ENCODE measurements around the gene IGFBP3.

IGFBP3 gene

GRCh38 chr7:45923290-45923689 is 2.2 kb upstream of the IGFBP3 start:
- DNase-seq (ENCODE audit: low read depth in 2 of 2, low spot score in 1 of 2): no peak

GRCh38 chr7:45922810-45923209 is 1.7 kb upstream of the IGFBP3 start:
- DNase-seq (ENCODE audit: low read depth in 2 of 2, low spot score in 1 of 2): no peak

- DNase-seq (ENCODE audit: low read depth in 2 of 2, low spot score in 1 of 2): no peak
Measured at GRCh38 chr7:45921699-45922519, 837 bp upstream of the IGFBP3 start.

DNA sequence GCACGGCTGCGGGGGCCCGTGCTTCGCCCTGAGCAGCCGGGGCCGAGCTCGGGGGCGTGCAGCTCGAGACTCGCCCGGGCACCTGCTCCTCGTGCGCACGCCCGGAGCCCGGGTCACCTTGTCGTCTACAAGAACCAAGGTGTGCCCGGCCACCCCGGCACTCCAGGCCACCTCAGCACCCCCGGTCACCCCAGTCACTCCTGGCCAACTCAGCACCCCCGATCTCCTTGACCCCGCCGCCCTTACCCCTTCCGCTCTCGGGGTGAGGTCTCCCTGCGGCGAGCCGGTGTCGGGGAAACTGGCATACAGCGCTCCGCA is 268 bp upstream of the IGFBP3 start:
- no peak for DNase-seq (ENCODE audit: low read depth in 2 of 2, low spot score in 1 of 2)

DNA sequence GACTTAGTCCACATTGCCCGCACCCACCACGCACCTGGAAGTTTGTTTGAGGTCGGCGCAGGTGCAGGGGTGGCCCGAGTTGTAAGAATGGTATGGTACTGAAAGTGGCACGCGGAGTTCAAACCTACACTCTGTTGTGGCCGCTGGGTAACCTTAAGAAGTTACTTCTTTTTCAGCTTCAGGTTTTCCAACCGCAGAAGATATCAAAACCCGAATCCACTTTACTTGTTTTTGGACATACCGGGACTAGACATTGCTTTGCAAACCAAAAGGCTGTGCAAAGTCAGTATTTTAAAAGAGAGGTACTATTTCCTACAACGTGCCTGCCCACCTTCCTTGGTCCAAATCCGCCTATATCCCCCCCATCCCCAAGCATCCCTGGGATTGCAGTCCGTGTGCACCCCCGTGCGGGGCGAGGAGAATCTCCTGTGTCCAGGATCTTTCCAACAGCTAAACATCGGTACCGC is 1.0 kb downstream of the IGFBP3 start:
- DNase-seq (ENCODE audit: low read depth in 2 of 2, low spot score in 1 of 2): no peak

DNA sequence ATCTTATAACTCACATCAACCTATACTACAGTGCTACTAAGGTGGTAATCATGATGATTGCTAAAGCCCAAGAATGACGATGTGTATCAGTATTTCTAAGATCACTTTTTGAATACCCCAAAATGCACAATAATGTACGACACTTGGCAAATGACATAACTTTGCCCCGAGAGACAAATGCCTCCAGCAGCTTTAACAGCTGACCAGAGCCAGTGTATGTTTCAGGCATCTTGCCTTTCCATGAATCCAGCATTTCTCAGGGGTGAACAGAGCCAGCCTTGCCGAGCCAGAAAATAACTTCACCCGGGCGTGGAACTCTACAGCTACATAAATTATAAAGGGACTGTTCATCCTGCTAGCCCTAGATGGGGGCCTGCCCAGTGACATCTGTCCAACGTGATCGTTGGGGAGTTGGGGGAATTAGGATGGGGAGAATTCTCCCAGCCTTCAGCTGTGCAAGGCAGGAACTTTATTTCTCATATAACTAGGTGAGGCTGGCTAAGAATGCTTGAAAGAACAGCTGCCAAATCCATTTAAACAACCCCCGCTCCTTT is 1.8 kb downstream of the IGFBP3 start:
- no peak for DNase-seq (ENCODE audit: low read depth in 2 of 2, low spot score in 1 of 2)

- no peak for DNase-seq (ENCODE audit: low read depth in 2 of 2, low spot score in 1 of 2)
Measured at GRCh38 chr7:45918556-45918955, 2.5 kb downstream of the IGFBP3 start.

DNA sequence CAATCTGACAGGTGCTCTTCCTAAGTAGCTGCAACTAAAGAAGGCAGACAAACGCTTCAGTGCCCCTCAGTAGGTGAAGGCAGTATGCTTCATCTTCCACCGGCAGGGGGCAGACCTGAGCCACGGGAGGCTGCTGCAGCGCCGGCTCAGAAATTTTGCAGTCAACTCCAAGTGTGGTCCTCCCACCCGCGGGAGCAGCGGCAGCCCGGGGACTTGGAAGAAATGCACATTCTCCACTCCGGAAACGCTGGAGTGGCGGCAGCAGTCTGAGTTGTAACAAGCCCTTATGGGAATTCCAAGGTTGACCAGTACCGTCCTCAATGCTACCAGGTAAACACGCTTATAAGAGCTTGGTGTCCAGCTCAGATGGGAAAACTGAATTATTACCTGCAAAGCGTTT is 3.4 kb downstream of the IGFBP3 start:
- peak; percentile 34 to 48 for DNase-seq (ENCODE audit: low read depth in 2 of 2, low spot score in 1 of 2)

GRCh38 chr7:45917064-45917463 is 4.0 kb downstream of the IGFBP3 start:
- no peak for DNase-seq (ENCODE audit: low read depth in 2 of 2, low spot score in 1 of 2)

GRCh38 chr7:45915606-45916005 is 5.5 kb downstream of the IGFBP3 start:
- no peak for DNase-seq (ENCODE audit: low read depth in 2 of 2, low spot score in 1 of 2)

DNA sequence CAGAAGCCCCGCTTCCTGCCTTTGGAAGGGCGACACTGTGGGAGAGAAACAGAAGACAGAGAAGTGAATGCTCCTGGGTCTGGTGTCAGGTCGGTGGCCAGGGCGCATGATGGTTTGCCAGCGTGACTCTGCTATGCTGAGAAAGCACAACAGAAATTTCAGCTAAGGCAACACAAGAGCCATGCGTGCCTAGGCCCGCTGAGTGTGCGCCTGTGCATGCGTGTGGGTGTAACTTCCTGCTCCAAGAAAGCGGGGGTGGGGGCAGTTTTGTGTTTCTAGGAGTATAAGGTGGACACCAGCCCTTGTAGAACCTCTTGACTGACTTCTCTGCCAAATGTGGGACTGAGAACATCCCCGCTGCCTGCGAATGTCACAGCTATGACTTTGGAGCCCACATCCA is 6.2 kb downstream of the IGFBP3 start:
- no peak for DNase-seq (ENCODE audit: low read depth in 2 of 2, low spot score in 1 of 2)

DNA sequence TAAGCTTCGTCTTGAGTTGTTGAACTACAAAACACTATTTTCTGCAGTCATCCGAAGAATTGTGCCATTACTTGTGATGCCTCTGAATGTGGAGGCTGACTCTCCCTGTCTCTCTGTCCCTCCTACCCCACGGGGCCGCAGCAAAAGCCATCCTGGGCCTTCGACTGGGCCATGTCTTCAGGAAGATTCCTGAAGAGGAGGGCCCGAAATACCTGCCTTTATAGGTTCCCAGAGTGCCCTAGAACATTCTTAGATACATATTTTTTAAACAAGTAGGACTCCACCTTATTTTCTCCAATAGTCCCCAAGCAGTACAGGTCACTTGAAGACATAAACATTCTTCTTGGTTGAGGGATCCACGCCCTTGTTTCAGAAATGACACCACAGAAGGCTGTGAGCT is 8.1 kb downstream of the IGFBP3 start:
- DNase-seq (ENCODE audit: low read depth in 2 of 2, low spot score in 1 of 2): no peak

GRCh38 chr7:45911311-45911710 is 9.8 kb downstream of the IGFBP3 start:
- no peak for DNase-seq (ENCODE audit: low read depth in 2 of 2, low spot score in 1 of 2)

DNA sequence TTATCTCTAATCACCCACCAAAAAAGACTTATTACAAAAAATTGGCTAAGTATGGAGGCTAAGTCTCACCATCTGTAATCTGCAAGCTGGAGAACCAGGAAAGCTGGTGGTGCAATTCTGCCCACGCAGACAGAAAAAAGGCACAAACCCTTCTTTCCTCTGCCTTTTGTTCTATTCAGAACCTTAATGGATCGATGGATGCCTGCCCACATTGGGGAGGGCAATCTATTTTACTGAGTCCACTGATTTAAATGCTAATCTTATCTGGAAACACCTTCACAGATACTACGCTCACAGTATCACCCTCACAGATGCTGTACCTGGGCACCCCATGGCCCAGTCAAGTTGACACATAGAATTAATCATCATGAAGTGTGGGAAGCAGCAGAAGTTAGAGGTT is 10.2 kb downstream of the IGFBP3 start:
- DNase-seq (ENCODE audit: low read depth in 2 of 2, low spot score in 1 of 2): no peak

GRCh38 chr7:45909561-45909960 is 11.5 kb downstream of the IGFBP3 start:
- no peak for DNase-seq (ENCODE audit: low read depth in 2 of 2, low spot score in 1 of 2)

DNA sequence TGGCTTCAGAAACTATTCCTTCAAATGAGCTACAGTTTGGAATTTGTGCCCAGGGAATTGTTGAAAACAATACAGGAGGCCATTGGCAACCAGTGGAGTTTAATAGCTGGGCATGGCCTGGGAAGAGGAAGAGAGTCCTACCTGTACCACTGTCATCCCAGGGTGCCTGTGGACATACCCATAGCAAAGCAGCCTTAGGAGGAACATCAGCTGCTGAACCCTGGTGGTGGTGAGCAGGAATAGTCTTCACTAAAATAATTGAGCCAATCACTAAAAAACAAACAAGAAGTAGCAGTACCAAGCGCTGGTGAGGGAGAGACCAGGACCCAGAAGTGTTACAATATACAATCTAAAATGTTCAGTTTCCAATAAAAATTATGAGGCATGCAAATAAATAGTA is 18.3 kb downstream of the IGFBP3 start:
- no peak for DNase-seq (ENCODE audit: low read depth in 2 of 2, low spot score in 1 of 2)

DNA sequence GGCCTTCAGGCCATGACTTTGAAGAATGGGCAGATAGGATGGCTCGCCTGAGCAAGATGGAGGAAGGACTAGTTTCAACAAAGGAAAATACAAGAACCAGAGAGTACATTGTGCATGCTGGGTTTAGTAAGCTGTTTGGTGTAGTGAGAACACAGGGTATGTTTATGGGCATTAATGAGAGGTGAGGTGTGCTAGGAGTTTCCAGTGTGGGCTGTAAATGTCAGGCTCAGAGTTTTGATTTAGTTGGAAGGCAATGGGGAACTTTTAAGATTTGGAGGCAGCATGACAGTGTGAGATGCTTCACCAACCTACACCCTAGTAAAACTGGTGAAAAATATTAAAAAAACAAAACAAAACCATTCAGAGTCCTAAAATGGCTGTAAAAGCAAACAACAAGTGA is 19.5 kb downstream of the IGFBP3 start:
- DNase-seq (ENCODE audit: low read depth in 2 of 2, low spot score in 1 of 2): no peak

- DNase-seq (ENCODE audit: low read depth in 2 of 2, low spot score in 1 of 2): no peak
Measured at GRCh38 chr7:45898222-45898621, 22.9 kb downstream of the IGFBP3 start.

DNA sequence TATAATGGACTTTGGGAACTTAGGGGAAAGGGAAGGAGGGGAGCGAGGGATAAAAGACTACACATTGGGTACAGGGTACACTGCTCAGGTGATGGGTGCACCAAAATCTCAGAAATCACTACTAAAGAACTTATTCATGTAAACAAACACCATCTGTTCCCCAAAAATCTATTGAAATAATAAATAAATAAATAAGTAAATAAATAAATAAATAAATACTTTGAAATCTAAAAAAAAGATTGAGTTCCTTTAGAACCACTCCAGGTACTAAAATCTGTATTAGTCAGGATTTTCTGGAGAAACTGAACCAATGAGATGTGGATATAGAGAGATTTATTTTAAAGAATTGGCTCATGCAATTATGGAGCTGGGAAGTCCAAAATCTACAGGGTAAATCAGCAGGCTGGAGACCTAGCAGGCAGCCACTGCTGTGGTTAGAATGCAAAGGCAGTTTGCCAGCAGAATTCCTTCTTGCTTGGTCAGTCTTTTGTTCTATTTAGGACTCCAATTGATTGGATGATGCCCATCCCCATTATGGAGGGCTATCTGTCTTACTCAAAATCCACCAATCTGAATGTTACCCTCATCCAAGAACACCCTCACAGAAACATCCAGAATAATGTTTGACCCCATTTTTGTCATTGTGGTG is 23.9 kb downstream of the IGFBP3 start:
- DNase-seq (ENCODE audit: low read depth in 2 of 2, low spot score in 1 of 2): no peak

DNA sequence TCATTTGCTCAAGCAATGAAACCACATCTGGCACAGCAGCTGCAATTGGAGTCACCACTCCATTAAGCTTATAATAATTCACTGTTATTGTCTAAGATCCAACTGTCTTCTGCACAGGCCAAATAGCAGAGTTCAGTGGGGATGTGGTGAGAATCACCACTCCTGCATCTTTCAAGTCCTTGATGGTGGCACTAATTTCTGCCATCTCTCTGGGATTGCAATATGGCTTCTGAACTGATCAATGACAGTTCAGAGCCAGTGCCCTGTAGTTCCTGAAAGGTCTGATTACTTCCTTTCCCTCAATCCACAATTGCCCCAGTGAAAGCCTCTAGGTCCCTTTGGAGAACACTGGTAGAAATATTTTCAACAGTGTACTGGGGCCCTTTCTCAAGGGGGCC is 26.4 kb downstream of the IGFBP3 start:
- DNase-seq (ENCODE audit: low read depth in 2 of 2, low spot score in 1 of 2): no peak

- no peak for DNase-seq (ENCODE audit: low read depth in 2 of 2, low spot score in 1 of 2)
Measured at GRCh38 chr7:45893996-45894664, 26.9 kb downstream of the IGFBP3 start.

- DNase-seq (ENCODE audit: low read depth in 2 of 2, low spot score in 1 of 2): no peak
Measured at GRCh38 chr7:45893374-45893995, 27.6 kb downstream of the IGFBP3 start.

Measured in stimulated activated CD8-positive, alpha-beta memory T cell treated with anti-CD3 and anti-CD28 coated beads, Interleukin-4, amount 100 ng/mL, for 4 hours (primary cell).